A673 (cell line): ENCODE measurements around the gene GTPBP1. TPM values are rescaled to one million over a fixed set of nuclear protein-coding genes. Genes with fewer than 3 reads are reported as not detected.

Experiments used
- BruUV-seq: library from RNA; stranded (reverse); fragments of 400-500 nt; replicated peaks from 2 replicates; lab custom pipeline; 2021; lab: Mats Ljungman, UMichigan
- CTCF ChIA-PET: fragments of 300-600 bp; sonication (Branson Sonifier 250); formaldehyde crosslinking; loops from one replicate; lab custom pipeline; 2022; ENCODE audit warnings: antibody characterized with exemption; lab: Charles Lee
- POLR2A ChIA-PET: fragments of 300-600 bp; sonication (Branson Sonifier 250); formaldehyde crosslinking; loops from one replicate; lab custom pipeline; 2022; ENCODE audit warnings: antibody characterized with exemption; ENCODE audit not compliant: low non-redundant PET; lab: Charles Lee
- DNase-seq: peaks from one replicate; pipeline ENCODE4 v3.0.0-alpha.2; 2015; ENCODE audit warnings: low spot score
- H3K27ac ChIP-seq: fragments of 200-600 bp; sonication (generic); 2 replicates; pipeline ENCODE4 v1.5.1; 2016; ENCODE audit warnings: mixed run types, low read depth, mild to moderate bottlenecking, mixed read lengths, antibody characterized with exemption, low read length; ENCODE audit not compliant: poor library complexity, severe bottlenecking
- H3K27me3 ChIP-seq: fragments of 200-600 bp; sonication (generic); replicated peaks from 2 replicates; pipeline ENCODE4 v1.6.1; 2017; ENCODE audit warnings: mixed run types, low read depth, mild to moderate bottlenecking, mixed read lengths, antibody characterized with exemption, low read length; ENCODE audit not compliant: insufficient read depth, poor library complexity
- H3K36me3 ChIP-seq: fragments of 200-600 bp; sonication (generic); 2 replicates; pipeline ENCODE4 v1.6.1; 2016; ENCODE audit warnings: mixed run types, mild to moderate bottlenecking, mixed read lengths, antibody characterized with exemption, low read length; ENCODE audit not compliant: insufficient read depth, poor library complexity, severe bottlenecking
- H3K4me1 ChIP-seq: fragments of 200-600 bp; sonication (generic); 2 replicates; pipeline ENCODE4 v1.6.1; 2017; ENCODE audit warnings: mixed run types, mild to moderate bottlenecking, mixed read lengths, antibody characterized with exemption, low read length; ENCODE audit not compliant: insufficient read depth, poor library complexity, severe bottlenecking
- H3K4me3 ChIP-seq: fragments of 200-600 bp; sonication (generic); 2 replicates; pipeline ENCODE4 v1.5.1; 2016; ENCODE audit warnings: low read depth, mixed run types, mild to moderate bottlenecking, mixed read lengths, low read length; ENCODE audit not compliant: poor library complexity, severe bottlenecking
- H3K9me3 ChIP-seq: fragments of 200-600 bp; sonication (generic); 2 replicates; pipeline ENCODE4 v1.6.1; 2016; ENCODE audit warnings: mixed run types, low read depth, mild to moderate bottlenecking, mixed read lengths, antibody characterized with exemption, low read length; ENCODE audit not compliant: poor library complexity, severe bottlenecking
- CTCF ChIP-seq: fragments of 300-800, 200-600 bp; sonication (generic); conservative IDR thresholded peaks from 2 replicates; pipeline ENCODE4 v1.5.1; 2017; ENCODE audit warnings: low read depth, mild to moderate bottlenecking, antibody characterized with exemption, low read length, moderate library complexity, mixed read lengths
- EZH2 ChIP-seq: fragments of 200-600 bp; sonication (generic); IDR thresholded peaks from 2 replicates; pipeline ENCODE4 v1.6.1; 2017; ENCODE audit warnings: borderline replicate concordance, low read depth, mild to moderate bottlenecking, mixed read lengths, antibody characterized with exemption, low read length; ENCODE audit not compliant: poor library complexity, severe bottlenecking
- intact Hi-C: fragments of 100-400 bp; cut with micrococcal nuclease; formaldehyde crosslinking; loops from one replicate; pipeline ENCODE4 v1.10.0; 2022; ENCODE audit not compliant: unreplicated experiment
- total RNA-seq: library from RNA; stranded (reverse); gene quantifications from 2 replicates; pipeline ENCODE4 v1.2.3, GENCODE V29; 2021

GTPBP1 gene
- total RNA-seq, 1 experiment from 2014 or later, result 88.2 TPM

GRCh38 chr22:38720350-38720749, 14.6 kb downstream of the GTPBP1 start:
- ChIA-PET CTCF (no interaction called here), POLR2A (no interaction called here)
- BruUV-seq, result no TSS peak
- H3K4me3 ChIP-seq, result no peak overlapping the region
- peaks cover 77% of the 10 kb centered on the region for H3K36me3 ChIP-seq
- DNase-seq, result no peak
- peaks cover 18% of the 10 kb centered on the region for H3K4me1 ChIP-seq
- no peak for TF ChIP-seq EZH2
- no peak for TF ChIP-seq CTCF
- no peaks in the 10 kb centered on the region for H3K9me3 ChIP-seq
- no peaks in the 10 kb centered on the region for H3K27me3 ChIP-seq
- H3K27ac ChIP-seq, result no peak overlapping the region
- intact Hi-C loops, result no loop called here

GRCh38 chr22:38721551-38721950, 15.8 kb downstream of the GTPBP1 start:
- Histone ChIP-seq H3K36me3 (peaks cover 79% of the 10 kb centered on the region), H3K4me3 (no peak overlapping the region), H3K9me3 (no peaks in the 10 kb centered on the region), H3K27ac (no peak overlapping the region), H3K27me3 (no peaks in the 10 kb centered on the region), H3K4me1 (peaks cover 13% of the 10 kb centered on the region)
- no peak for DNase-seq
- ChIA-PET CTCF (no interaction called here), POLR2A (no interaction called here)
- no TSS peak for BruUV-seq
- TF ChIP-seq CTCF (no peak), EZH2 (no peak)
- intact Hi-C loops, result no loop called here

- DNase-seq, result no peak
- no peaks in the 10 kb centered on the region for H3K9me3 ChIP-seq
- CTCF ChIA-PET, result interaction anchor here (0.9 to 1.3 kb wide), 3 partner anchors 9 to 40 kb away, joined by 3 to 8 read pairs (median 7); no protein-coding TSS in a partner anchor
- no peak overlapping the region for H3K27ac ChIP-seq
- TF ChIP-seq EZH2, result no peak
- POLR2A ChIA-PET, result interaction anchor here (0.6 kb wide), 1 partner anchor 11 kb away, joined by 4 read pairs; no protein-coding TSS in a partner anchor
- H3K4me1 ChIP-seq, result no peaks in the 10 kb centered on the region
- H3K27me3 ChIP-seq, result no peaks in the 10 kb centered on the region
- no TSS peak for BruUV-seq
- intact Hi-C loops, result no loop called here
- H3K36me3 ChIP-seq, result peaks cover 90% of the 10 kb centered on the region
- no peak overlapping the region for H3K4me3 ChIP-seq
These were observed 18.4 kb downstream of the GTPBP1 start for GRCh38 chr22:38724176-38724575.
